CD4-positive, CD25-positive, alpha-beta regulatory T cell (primary cell): ENCODE measurements around the gene CETN3. TPM values are rescaled to one million over a fixed set of nuclear protein-coding genes. Genes with fewer than 3 reads are reported as not detected.
A peak's percentile ranks its signal among the peaks of the same experiment; 100 is the strongest.

Experiments
- ATAC-seq, 2 donors: fragments of 150-1000 bp; cut with Tn5 transposase; one replicate each; pipeline ENCODE4 v1.10.0; 2021; ENCODE audit warnings: low read depth in 2 of 2, moderate number of reproducible peaks in 2 of 2, moderate library complexity in 1 of 2
- DNase-seq, 3 donors: peaks; one replicate each; pipeline versions ENCODE4 v3.0.0 to v3.0.0-alpha.2; 2012 to 2022; ENCODE audit warnings: mixed read lengths in 1 of 3
- H3K27ac ChIP-seq: one replicate; pipeline ENCODE4 v1.7.0; 2013; ENCODE audit warnings: mild to moderate bottlenecking, low read length; ENCODE audit not compliant: insufficient read depth, poor library complexity, severe bottlenecking
- H3K27me3 ChIP-seq: one replicate; pipeline ENCODE4 v1.7.0; 2013; ENCODE audit warnings: low read length; ENCODE audit not compliant: control insufficient read depth, insufficient read depth
- H3K36me3 ChIP-seq: one replicate; pipeline ENCODE4 v1.7.0; 2013; ENCODE audit warnings: mild to moderate bottlenecking, low read length, moderate library complexity; ENCODE audit not compliant: control insufficient read depth, insufficient read depth
- H3K4me1 ChIP-seq: 2 replicates; pipeline ENCODE4 v1.7.0; 2013; ENCODE audit warnings: mild to moderate bottlenecking, low read length; ENCODE audit not compliant: insufficient read depth, control insufficient read depth, poor library complexity, severe bottlenecking
- H3K4me3 ChIP-seq: one replicate; pipeline ENCODE4 v1.7.0; 2013; ENCODE audit warnings: low read depth, mild to moderate bottlenecking, low read length, moderate library complexity
- H3K9me3 ChIP-seq, 2 experiments: 1 replicate in 1 of 2; 2 replicates in 1 of 2; pipeline ENCODE4 v1.7.0; 2013; ENCODE audit warnings: low read length in 2 of 2, mild to moderate bottlenecking in 1 of 2, moderate library complexity in 1 of 2; ENCODE audit not compliant: control insufficient read depth in 2 of 2
- H3K27ac Mint-ChIP-seq, 3 donors: one replicate each; pipeline ENCODE4 v1.8.0; 2020 to 2022; ENCODE audit warnings: mild to moderate bottlenecking in 3 of 3, mixed read lengths in 3 of 3, moderate library complexity in 2 of 3
- H3K27me3 Mint-ChIP-seq: one replicate; pipeline ENCODE4 v1.8.0; 2022; ENCODE audit warnings: mild to moderate bottlenecking, mixed read lengths
- H3K36me3 Mint-ChIP-seq: one replicate; pipeline ENCODE4 v1.8.0; 2020; ENCODE audit warnings: mixed read lengths
- H3K4me1 Mint-ChIP-seq, 4 donors: one replicate each; pipeline ENCODE4 v1.8.0; 2020 to 2022; ENCODE audit warnings: mixed read lengths in 4 of 4, mild to moderate bottlenecking in 1 of 4
- H3K4me3 Mint-ChIP-seq, 4 donors: one replicate each; pipeline ENCODE4 v1.8.0; 2020 to 2022; ENCODE audit warnings: mild to moderate bottlenecking in 4 of 4, mixed read lengths in 4 of 4, moderate library complexity in 3 of 4
- H3K9me3 Mint-ChIP-seq, 7 donors: one replicate each; pipeline ENCODE4 v1.8.0; 2020 to 2022; ENCODE audit warnings: mixed read lengths in 7 of 7, mild to moderate bottlenecking in 3 of 7, moderate library complexity in 2 of 7
- polyA plus RNA-seq, 4 donors: library from polyadenylated mRNA; unstranded; fragments of 300-500 nt; fragmentation: Illumina TruSeq; gene quantifications; one replicate each; pipeline ENCODE4 v1.2.3, GENCODE V29; 2021
- total RNA-seq: library from RNA; stranded (reverse); gene quantifications from one replicate; pipeline ENCODE4 v1.2.3, GENCODE V29; 2022

CETN3 gene
- total and polyA plus RNA-seq, 5 donors from 2014 or later = 5.2 to 31.0 (median 20.3) TPM

DNA sequence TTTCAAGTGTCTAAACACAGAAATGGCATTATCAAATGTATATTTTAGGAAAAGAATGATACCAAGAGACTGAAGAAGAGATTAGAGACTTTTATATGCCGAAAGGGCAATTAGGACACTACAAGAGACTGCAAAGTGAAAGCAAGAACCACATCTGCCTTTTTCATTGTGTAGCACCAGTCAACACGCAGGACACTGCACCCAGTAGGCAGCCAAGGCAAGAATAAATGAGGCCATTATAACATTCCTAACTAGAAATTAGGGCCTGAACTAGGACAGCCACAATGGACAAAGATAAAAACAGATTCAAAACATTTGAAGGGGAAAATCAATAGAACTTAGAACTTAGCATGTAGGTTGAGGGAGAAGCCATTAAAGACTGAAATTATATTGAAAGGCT is 10.8 kb downstream of the CETN3 start:
- H3K9me3 Mint-ChIP-seq = no peaks in the 10 kb centered on the region
- peaks cover 4 to 17% (median 7%) of the 10 kb centered on the region in 4 donors for H3K4me1 Mint-ChIP-seq
- ATAC-seq (no peak), DNase-seq (no peak)
- H3K27ac Mint-ChIP-seq = no peak overlapping the region
- Histone ChIP-seq H3K4me3 (no peak overlapping the region), H3K36me3 (peaks cover 14% of the 10 kb centered on the region), H3K9me3 (no peaks in the 10 kb centered on the region), H3K4me1 (no peaks in the 10 kb centered on the region), H3K27ac (no peak overlapping the region), H3K27me3 (no peaks in the 10 kb centered on the region)
- peaks cover 34% of the 10 kb centered on the region for H3K36me3 Mint-ChIP-seq
- H3K4me3 Mint-ChIP-seq = no peak overlapping the region
- H3K27me3 Mint-ChIP-seq = no peaks in the 10 kb centered on the region

- ATAC-seq (no peak), DNase-seq (no peak)
- Histone ChIP-seq H3K4me3 (no peak overlapping the region), H3K27ac (no peak overlapping the region), H3K36me3 (peaks cover 7% of the 10 kb centered on the region), H3K4me1 (no peaks in the 10 kb centered on the region), H3K27me3 (no peaks in the 10 kb centered on the region), H3K9me3 (no peaks in the 10 kb centered on the region)
- H3K4me3 Mint-ChIP-seq = no peak overlapping the region
- H3K27me3 Mint-ChIP-seq = no peaks in the 10 kb centered on the region
- peaks cover 0 to 2% (median 0%) of the 10 kb centered on the region in 7 donors for H3K9me3 Mint-ChIP-seq
- peaks cover 0 to 17% (median 8%) of the 10 kb centered on the region in 4 donors for H3K4me1 Mint-ChIP-seq
- peaks cover 39% of the 10 kb centered on the region for H3K36me3 Mint-ChIP-seq
- H3K27ac Mint-ChIP-seq = no peak overlapping the region
Observed at GRCh38 chr5:90395005-90395404, 14.6 kb downstream of the CETN3 start.

DNA sequence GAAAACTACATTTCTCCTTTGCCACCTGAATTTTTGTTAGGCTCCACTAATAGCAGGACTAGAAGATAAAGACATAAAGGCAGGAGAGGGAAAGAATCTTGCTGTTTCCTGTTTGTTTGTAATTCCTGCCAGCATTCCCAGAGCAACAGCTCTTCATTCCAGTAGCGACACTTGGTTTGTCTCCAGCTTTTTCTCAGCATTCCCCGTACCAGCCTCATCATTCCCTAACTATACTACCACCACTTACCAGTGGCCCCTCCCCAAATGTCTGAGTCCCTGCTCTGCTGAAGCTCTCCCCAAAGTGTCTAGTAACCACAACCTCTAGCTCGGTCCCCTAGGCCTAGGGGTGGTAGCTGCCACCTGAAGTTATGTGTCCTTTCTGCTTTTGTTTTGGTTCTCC is 18.6 kb downstream of the CETN3 start:
- Histone ChIP-seq H3K27me3 (no peaks in the 10 kb centered on the region), H3K9me3 (no peaks in the 10 kb centered on the region), H3K4me1 (no peaks in the 10 kb centered on the region), H3K4me3 (no peak overlapping the region), H3K27ac (no peak overlapping the region), H3K36me3 (peaks cover 3% of the 10 kb centered on the region)
- peaks cover 14% of the 10 kb centered on the region for H3K36me3 Mint-ChIP-seq
- H3K27me3 Mint-ChIP-seq = peaks cover 6% of the 10 kb centered on the region
- ATAC-seq = no peak
- no peak overlapping the region for H3K4me3 Mint-ChIP-seq
- H3K27ac Mint-ChIP-seq = no peak overlapping the region
- H3K4me1 Mint-ChIP-seq = peaks cover 0 to 7% (median 5%) of the 10 kb centered on the region in 4 donors
- peaks cover 0 to 2% (median 0%) of the 10 kb centered on the region in 7 donors for H3K9me3 Mint-ChIP-seq
- no peak for DNase-seq

- no peak overlapping the region for H3K27ac ChIP-seq
- H3K27me3 ChIP-seq = no peaks in the 10 kb centered on the region
- DNase-seq = no peak
- peaks cover 14% of the 10 kb centered on the region for H3K36me3 Mint-ChIP-seq
- H3K27me3 Mint-ChIP-seq = peaks cover 6% of the 10 kb centered on the region
- no peaks in the 10 kb centered on the region for H3K9me3 ChIP-seq
- H3K4me3 ChIP-seq = no peak overlapping the region
- H3K27ac Mint-ChIP-seq = no peak overlapping the region
- peaks cover 3% of the 10 kb centered on the region for H3K36me3 ChIP-seq
- H3K4me1 ChIP-seq = no peaks in the 10 kb centered on the region
- H3K4me3 Mint-ChIP-seq = no peak overlapping the region
- H3K4me1 Mint-ChIP-seq = peaks cover 0 to 7% (median 5%) of the 10 kb centered on the region in 4 donors
- ATAC-seq = no peak
- H3K9me3 Mint-ChIP-seq = peaks cover 0 to 2% (median 0%) of the 10 kb centered on the region in 7 donors
Observed at GRCh38 chr5:90390326-90390725, 19.2 kb downstream of the CETN3 start.

GRCh38 chr5:90387508-90387907 is 22.0 kb downstream of the CETN3 start:
- Mint-ChIP-seq H3K36me3 (peaks cover 4% of the 10 kb centered on the region), H3K27me3 (peaks cover 6% of the 10 kb centered on the region), H3K4me3 (no peak overlapping the region), H3K4me1 (peaks cover 0 to 7% (median 4%) of the 10 kb centered on the region in 4 donors), H3K9me3 (no peaks in the 10 kb centered on the region), H3K27ac (no peak overlapping the region)
- DNase-seq = no peak
- no peaks in the 10 kb centered on the region for H3K9me3 ChIP-seq
- H3K4me1 ChIP-seq = no peaks in the 10 kb centered on the region
- H3K27ac ChIP-seq = no peak overlapping the region
- H3K4me3 ChIP-seq = no peak overlapping the region
- no peaks in the 10 kb centered on the region for H3K36me3 ChIP-seq
- no peak for ATAC-seq
- H3K27me3 ChIP-seq = peaks cover 4% of the 10 kb centered on the region

- no peaks in the 10 kb centered on the region for H3K36me3 Mint-ChIP-seq
- ATAC-seq (no peak), DNase-seq (peak in 1 of 3 donors; percentile 27)
- no peaks in the 10 kb centered on the region for H3K36me3 ChIP-seq
- no peaks in the 10 kb centered on the region for H3K9me3 ChIP-seq
- peaks cover 0 to 4% (median 3%) of the 10 kb centered on the region in 4 donors for H3K4me1 Mint-ChIP-seq
- peaks cover 14% of the 10 kb centered on the region for H3K27me3 Mint-ChIP-seq
- H3K4me3 ChIP-seq = no peak overlapping the region
- H3K27ac Mint-ChIP-seq = no peak overlapping the region
- H3K9me3 Mint-ChIP-seq = no peaks in the 10 kb centered on the region
- peaks cover 4% of the 10 kb centered on the region for H3K27me3 ChIP-seq
- H3K4me1 ChIP-seq = no peaks in the 10 kb centered on the region
- no peak overlapping the region for H3K27ac ChIP-seq
- no peak overlapping the region for H3K4me3 Mint-ChIP-seq
Observed at GRCh38 chr5:90386099-90386710, 23.4 kb downstream of the CETN3 start.

GRCh38 chr5:90384389-90384788 is 25.2 kb downstream of the CETN3 start:
- Mint-ChIP-seq H3K27ac (no peak overlapping the region), H3K4me1 (no peaks in the 10 kb centered on the region), H3K36me3 (no peaks in the 10 kb centered on the region), H3K9me3 (no peaks in the 10 kb centered on the region), H3K4me3 (no peak overlapping the region), H3K27me3 (peaks cover 16% of the 10 kb centered on the region)
- H3K27ac ChIP-seq = no peak overlapping the region
- H3K9me3 ChIP-seq = no peaks in the 10 kb centered on the region
- DNase-seq = no peak
- no peaks in the 10 kb centered on the region for H3K4me1 ChIP-seq
- ATAC-seq = no peak
- H3K36me3 ChIP-seq = no peaks in the 10 kb centered on the region
- H3K27me3 ChIP-seq = peaks cover 4% of the 10 kb centered on the region
- no peak overlapping the region for H3K4me3 ChIP-seq

GRCh38 chr5:90383903-90384302 is 25.7 kb downstream of the CETN3 start:
- Histone ChIP-seq H3K27me3 (peaks cover 4% of the 10 kb centered on the region), H3K36me3 (no peaks in the 10 kb centered on the region), H3K9me3 (no peaks in the 10 kb centered on the region), H3K27ac (no peak overlapping the region), H3K4me1 (no peaks in the 10 kb centered on the region), H3K4me3 (no peak overlapping the region)
- Mint-ChIP-seq H3K27ac (no peak overlapping the region), H3K4me3 (no peak overlapping the region), H3K9me3 (no peaks in the 10 kb centered on the region), H3K36me3 (no peaks in the 10 kb centered on the region), H3K27me3 (peaks cover 16% of the 10 kb centered on the region), H3K4me1 (no peaks in the 10 kb centered on the region)
- ATAC-seq (no peak), DNase-seq (no peak)
